Activated CD8-positive, alpha-beta T cell treated with anti-CD3 and anti-CD28 coated beads for 36 hours (primary cell): ENCODE measurements around the gene DNTT. TPM values are rescaled to one million over a fixed set of nuclear protein-coding genes. Genes with fewer than 3 reads are reported as not detected.

Source experiments
- ATAC-seq: fragments of 200-7000 bp; cut with Tn5 transposase; one replicate; pipeline ENCODE4 v1.10.0; 2021; ENCODE audit warnings: mild to moderate bottlenecking, moderate library complexity
- CTCF ChIA-PET: fragments of 350-600 bp; sonication (Branson Sonifier 250); formaldehyde crosslinking; loops from one replicate; lab custom pipeline; 2021; ENCODE audit warnings: antibody characterized with exemption; lab: Charles Lee
- POLR2A ChIA-PET: fragments of 350-600 bp; sonication (Branson Sonifier 250); formaldehyde crosslinking; loops from one replicate; lab custom pipeline; 2021; ENCODE audit warnings: antibody characterized with exemption; lab: Charles Lee
- DNase-seq: peaks from one replicate; pipeline ENCODE4 v3.0.0-alpha.2; 2020
- H3K27ac Mint-ChIP-seq: one replicate; pipeline ENCODE4 v1.8.0; 2021; ENCODE audit warnings: mild to moderate bottlenecking, mixed read lengths
- H3K27me3 Mint-ChIP-seq: one replicate; pipeline ENCODE4 v1.8.0; 2021; ENCODE audit warnings: mixed read lengths
- H3K36me3 Mint-ChIP-seq: one replicate; pipeline ENCODE4 v1.8.0; 2021; ENCODE audit warnings: low read depth, mixed read lengths
- H3K4me1 Mint-ChIP-seq: one replicate; pipeline ENCODE4 v1.8.0; 2021; ENCODE audit warnings: low read depth, mixed read lengths
- H3K4me3 Mint-ChIP-seq: one replicate; pipeline ENCODE4 v1.8.0; 2021; ENCODE audit warnings: mild to moderate bottlenecking, moderate library complexity, mixed read lengths
- H3K9me3 Mint-ChIP-seq: one replicate; pipeline ENCODE4 v1.8.0; 2021; ENCODE audit warnings: mixed read lengths
- intact Hi-C: fragments of 100-400 bp; cut with micrococcal nuclease; formaldehyde crosslinking; loops from one replicate; pipeline ENCODE4 v1.10.0; 2022
- total RNA-seq, 2 experiments: library from RNA; stranded (reverse); gene quantifications; one replicate each; pipeline ENCODE4 v1.2.3, GENCODE V29; 2021
- TF ChIP-seq, protein P1 (sequence below): fragments of 200-600 bp; IDR thresholded peaks from one replicate; pipeline ENCODE4 v1.8.0; 2022; ENCODE audit warnings: antibody characterized with exemption, mild to moderate bottlenecking

The DNTT gene
- total RNA-seq, 2 experiments from 2014 or later, result not detected

DNA sequence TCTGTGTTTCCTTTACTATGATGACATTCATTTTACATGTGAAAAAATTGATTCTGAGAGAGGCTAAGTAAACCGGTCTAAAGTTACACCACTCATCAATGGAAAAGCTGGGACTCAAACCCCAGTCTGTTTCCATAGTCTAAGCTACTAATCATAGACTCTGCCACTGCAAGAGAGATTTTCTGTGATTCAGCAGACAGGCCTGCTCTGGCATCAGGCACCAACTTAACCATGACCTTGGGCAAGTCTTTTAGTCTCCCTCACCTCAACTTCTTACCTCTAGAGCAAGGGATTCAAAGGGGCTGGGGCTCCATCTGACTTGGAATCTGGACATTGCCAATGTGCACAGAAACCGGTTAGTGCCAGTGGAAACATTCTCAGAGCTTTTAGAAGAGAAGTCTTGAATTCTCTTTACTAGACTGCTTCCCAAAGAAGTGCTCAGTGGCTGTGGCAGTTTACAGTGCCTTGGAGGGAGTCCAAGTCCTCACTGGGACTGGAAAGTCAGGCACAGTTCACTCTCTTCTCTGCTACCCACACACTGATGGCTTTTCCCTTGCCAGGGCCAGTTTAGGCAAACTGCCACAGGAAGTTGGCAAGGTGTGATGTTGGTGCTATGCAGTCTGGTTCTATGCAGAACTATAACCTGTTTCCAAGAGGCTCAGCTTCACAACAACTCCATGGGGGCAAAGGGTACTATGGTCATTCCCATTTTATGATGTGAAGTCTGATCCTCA is 28.4 kb upstream of the DNTT start:
- POLR2A ChIA-PET, result no interaction called here
- no peak overlapping the region for H3K4me3 Mint-ChIP-seq
- no peak for ATAC-seq
- no peaks in the 10 kb centered on the region for H3K36me3 Mint-ChIP-seq
- CTCF ChIA-PET, result no interaction called here
- TF ChIP-seq, protein P1, sequence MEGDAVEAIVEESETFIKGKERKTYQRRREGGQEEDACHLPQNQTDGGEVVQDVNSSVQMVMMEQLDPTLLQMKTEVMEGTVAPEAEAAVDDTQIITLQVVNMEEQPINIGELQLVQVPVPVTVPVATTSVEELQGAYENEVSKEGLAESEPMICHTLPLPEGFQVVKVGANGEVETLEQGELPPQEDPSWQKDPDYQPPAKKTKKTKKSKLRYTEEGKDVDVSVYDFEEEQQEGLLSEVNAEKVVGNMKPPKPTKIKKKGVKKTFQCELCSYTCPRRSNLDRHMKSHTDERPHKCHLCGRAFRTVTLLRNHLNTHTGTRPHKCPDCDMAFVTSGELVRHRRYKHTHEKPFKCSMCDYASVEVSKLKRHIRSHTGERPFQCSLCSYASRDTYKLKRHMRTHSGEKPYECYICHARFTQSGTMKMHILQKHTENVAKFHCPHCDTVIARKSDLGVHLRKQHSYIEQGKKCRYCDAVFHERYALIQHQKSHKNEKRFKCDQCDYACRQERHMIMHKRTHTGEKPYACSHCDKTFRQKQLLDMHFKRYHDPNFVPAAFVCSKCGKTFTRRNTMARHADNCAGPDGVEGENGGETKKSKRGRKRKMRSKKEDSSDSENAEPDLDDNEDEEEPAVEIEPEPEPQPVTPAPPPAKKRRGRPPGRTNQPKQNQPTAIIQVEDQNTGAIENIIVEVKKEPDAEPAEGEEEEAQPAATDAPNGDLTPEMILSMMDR, result no peak
- intact Hi-C loops, result no loop called here
- no peaks in the 10 kb centered on the region for H3K9me3 Mint-ChIP-seq
- no peaks in the 10 kb centered on the region for H3K4me1 Mint-ChIP-seq
- no peak overlapping the region for H3K27ac Mint-ChIP-seq
- DNase-seq, result no peak
- H3K27me3 Mint-ChIP-seq, result peaks cover 3% of the 10 kb centered on the region

DNA sequence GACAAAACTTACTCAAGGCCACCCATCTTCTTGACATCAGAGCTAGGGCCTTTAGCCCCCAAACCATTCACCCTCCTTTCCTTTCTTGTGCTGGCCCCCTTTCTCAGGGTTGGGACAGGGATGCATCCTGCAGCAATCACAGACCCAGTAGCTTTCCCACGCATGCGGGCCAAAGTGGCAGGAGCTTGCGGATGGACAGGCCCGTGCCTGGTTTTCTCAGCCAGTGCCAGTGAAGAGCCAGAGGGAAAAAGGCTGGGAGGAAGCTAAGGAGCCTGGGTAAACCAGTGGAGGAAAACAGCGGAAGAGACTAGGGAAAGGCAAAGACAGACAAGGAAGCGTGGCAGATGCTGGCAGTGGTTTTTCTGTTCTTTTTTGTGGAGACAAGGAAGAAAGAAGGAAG is 27.8 kb upstream of the DNTT start:
- no peak for ATAC-seq
- Mint-ChIP-seq H3K36me3 (no peaks in the 10 kb centered on the region), H3K9me3 (no peaks in the 10 kb centered on the region), H3K27me3 (peaks cover 3% of the 10 kb centered on the region), H3K27ac (no peak overlapping the region), H3K4me3 (no peak overlapping the region), H3K4me1 (no peaks in the 10 kb centered on the region)
- DNase-seq, result no peak
- POLR2A ChIA-PET, result no interaction called here
- TF ChIP-seq, protein P1, result no peak
- CTCF ChIA-PET, result interaction anchor here (1.1 kb wide), 1 partner anchor 47 kb away, joined by 3 read pairs; no protein-coding TSS in a partner anchor
- intact Hi-C loops, result no loop called here

DNA sequence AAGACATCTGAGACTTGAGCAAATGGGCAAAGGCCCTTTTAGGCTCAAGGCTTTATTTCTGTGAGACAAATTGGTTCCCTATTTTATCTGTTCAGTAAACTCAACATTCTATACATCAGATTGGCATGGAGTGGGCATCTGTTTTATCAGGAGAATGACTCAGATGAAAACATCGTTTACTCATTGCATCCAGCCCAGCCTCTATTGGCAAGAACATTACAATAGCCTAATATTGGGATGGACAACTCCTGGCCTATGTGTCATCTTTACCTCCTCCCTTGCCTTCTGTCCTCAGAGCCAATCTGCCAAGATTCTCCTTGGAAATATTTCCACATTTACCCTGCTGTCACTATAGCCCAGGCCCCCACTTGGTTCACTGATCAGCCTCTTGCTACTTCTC is 27.4 kb upstream of the DNTT start:
- peaks cover 3% of the 10 kb centered on the region for H3K27me3 Mint-ChIP-seq
- intact Hi-C loops, result no loop called here
- ATAC-seq (no peak), DNase-seq (no peak)
- H3K27ac Mint-ChIP-seq, result no peak overlapping the region
- TF ChIP-seq, protein P1, result no peak
- H3K9me3 Mint-ChIP-seq, result no peaks in the 10 kb centered on the region
- H3K36me3 Mint-ChIP-seq, result no peaks in the 10 kb centered on the region
- POLR2A ChIA-PET, result no interaction called here
- CTCF ChIA-PET, result interaction anchor here (1.1 kb wide), 1 partner anchor 48 kb away, joined by 3 read pairs; no protein-coding TSS in a partner anchor
- no peak overlapping the region for H3K4me3 Mint-ChIP-seq
- no peaks in the 10 kb centered on the region for H3K4me1 Mint-ChIP-seq

DNA sequence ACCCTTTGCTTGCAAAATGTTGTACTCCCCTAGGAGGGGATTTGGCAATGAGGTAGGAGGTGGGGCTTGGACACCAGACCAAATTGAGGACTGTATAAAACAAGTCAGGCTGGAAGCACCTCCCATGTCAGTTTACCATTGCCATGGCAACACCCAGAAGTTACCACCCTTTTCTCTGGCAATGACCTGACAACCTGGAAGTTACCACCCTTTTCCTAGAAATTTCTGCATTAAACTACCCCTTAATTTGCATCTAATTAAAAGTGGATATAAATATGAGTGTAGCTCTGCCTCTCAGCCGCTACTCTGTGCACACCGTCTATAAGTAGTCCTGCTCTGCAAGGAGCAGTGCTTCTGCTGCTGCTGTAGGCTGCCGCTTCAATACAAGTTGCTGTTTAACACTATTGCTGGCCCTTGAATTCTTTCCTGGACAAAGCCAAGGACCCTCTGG is 25.0 kb upstream of the DNTT start:
- ChIA-PET CTCF (no interaction called here), POLR2A (no interaction called here)
- DNase-seq (no peak), ATAC-seq (no peak)
- Mint-ChIP-seq H3K27ac (no peak overlapping the region), H3K36me3 (no peaks in the 10 kb centered on the region), H3K27me3 (peaks cover 2% of the 10 kb centered on the region), H3K4me3 (no peak overlapping the region), H3K9me3 (no peaks in the 10 kb centered on the region), H3K4me1 (no peaks in the 10 kb centered on the region)
- TF ChIP-seq, protein P1, result no peak
- intact Hi-C loops, result no loop called here

DNA sequence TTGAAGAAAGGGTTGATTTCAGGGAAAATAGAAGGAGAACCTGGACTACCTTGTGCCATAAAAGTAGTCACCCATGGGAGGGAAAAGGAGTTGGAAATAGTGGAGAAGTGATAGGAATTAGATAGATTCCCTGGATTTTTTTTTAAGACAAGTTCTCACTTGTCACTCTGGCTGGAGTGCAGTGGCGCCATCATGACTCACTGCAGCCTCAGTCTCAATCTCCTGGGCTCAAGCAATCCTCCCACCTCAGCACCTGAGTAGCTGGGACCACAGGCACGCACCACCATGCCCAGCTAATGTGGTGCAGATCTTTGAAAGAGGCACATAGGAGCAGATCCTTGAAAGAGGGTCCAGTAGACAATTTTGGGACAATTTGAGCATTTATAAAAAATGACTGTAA is 23.4 kb upstream of the DNTT start:
- H3K4me1 Mint-ChIP-seq, result no peaks in the 10 kb centered on the region
- DNase-seq, result no peak
- ChIA-PET CTCF (interaction anchor here (0.8 to 1.2 kb wide), 2 partner anchors 36 to 51 kb away, joined by 4 read pairs; no protein-coding TSS in a partner anchor), POLR2A (no interaction called here)
- ATAC-seq, result no peak
- no peaks in the 10 kb centered on the region for H3K9me3 Mint-ChIP-seq
- H3K36me3 Mint-ChIP-seq, result no peaks in the 10 kb centered on the region
- H3K27ac Mint-ChIP-seq, result no peak overlapping the region
- peaks cover 2% of the 10 kb centered on the region for H3K27me3 Mint-ChIP-seq
- intact Hi-C loops, result no loop called here
- TF ChIP-seq, protein P1, result no peak
- no peak overlapping the region for H3K4me3 Mint-ChIP-seq
